ENCODE measurements around the gene ZNF710. TPM values are rescaled to one million over a fixed set of nuclear protein-coding genes. Genes with fewer than 3 reads are reported as not detected.

The ZNF710 gene
- total and polyA plus RNA-seq, 2 experiments from 2014 or later: 7.8 to 22.2 TPM

GRCh38 chr15:90044191-90044590 is 43.1 kb downstream of the ZNF710 start:
- Histone ChIP-seq H3K4me1 (ENCODE audit: low read depth) (peaks cover 18% of the 10 kb centered on the region), H3K27ac (no peak overlapping the region), H3K9me3 (ENCODE audit: low read depth) (no peaks in the 10 kb centered on the region), H3K27me3 (no peaks in the 10 kb centered on the region), H3K36me3 (no peaks in the 10 kb centered on the region), H3K4me3 (no peak overlapping the region)
- TF ChIP-seq CTCF (IDR thresholded peaks at IDR 0.05; ENCODE audit: low read depth, low read length): no peak
- no peak for DNase-seq (ENCODE audit: low read depth in 1 of 2, low spot score in 1 of 2)

- TF ChIP-seq CTCF (IDR thresholded peaks at IDR 0.05; ENCODE audit: low read depth, low read length): no peak
- no peak for DNase-seq (ENCODE audit: low read depth in 1 of 2, low spot score in 1 of 2)
- H3K27ac ChIP-seq: no peak overlapping the region
- peaks cover 18% of the 10 kb centered on the region for H3K4me1 ChIP-seq (ENCODE audit: low read depth)
- no peaks in the 10 kb centered on the region for H3K36me3 ChIP-seq
- no peak overlapping the region for H3K4me3 ChIP-seq
- H3K27me3 ChIP-seq: no peaks in the 10 kb centered on the region
- H3K9me3 ChIP-seq (ENCODE audit: low read depth): no peaks in the 10 kb centered on the region
Observed at GRCh38 chr15:90044916-90045371, 43.8 kb downstream of the ZNF710 start.

GRCh38 chr15:90046289-90046688 is 45.2 kb downstream of the ZNF710 start:
- no peak for TF ChIP-seq CTCF (IDR thresholded peaks at IDR 0.05; ENCODE audit: low read depth, low read length)
- DNase-seq (ENCODE audit: low read depth in 1 of 2, low spot score in 1 of 2): no peak
- H3K36me3 ChIP-seq: no peaks in the 10 kb centered on the region
- no peaks in the 10 kb centered on the region for H3K27me3 ChIP-seq
- no peak overlapping the region for H3K27ac ChIP-seq
- no peak overlapping the region for H3K4me3 ChIP-seq
- H3K4me1 ChIP-seq (ENCODE audit: low read depth): peaks cover 18% of the 10 kb centered on the region
- no peaks in the 10 kb centered on the region for H3K9me3 ChIP-seq (ENCODE audit: low read depth)

- peaks cover 18% of the 10 kb centered on the region for H3K4me1 ChIP-seq (ENCODE audit: low read depth)
- H3K36me3 ChIP-seq: no peaks in the 10 kb centered on the region
- TF ChIP-seq CTCF (IDR thresholded peaks at IDR 0.05; ENCODE audit: low read depth, low read length): no peak
- H3K9me3 ChIP-seq (ENCODE audit: low read depth): no peaks in the 10 kb centered on the region
- no peak overlapping the region for H3K4me3 ChIP-seq
- no peak overlapping the region for H3K27ac ChIP-seq
- H3K27me3 ChIP-seq: no peaks in the 10 kb centered on the region
- DNase-seq (ENCODE audit: low read depth in 1 of 2, low spot score in 1 of 2): peak in 1 of 2 donors; percentile 44
Observed at GRCh38 chr15:90046911-90047392, 45.8 kb downstream of the ZNF710 start.

- TF ChIP-seq CTCF (IDR thresholded peaks at IDR 0.05; ENCODE audit: low read depth, low read length): no peak
- no peak for DNase-seq (ENCODE audit: low read depth in 1 of 2, low spot score in 1 of 2)
- H3K4me1 ChIP-seq (ENCODE audit: low read depth): peaks cover 18% of the 10 kb centered on the region
Observed at GRCh38 chr15:90047956-90048575, 46.9 kb downstream of the ZNF710 start.

More at GRCh38 chr15:90047956-90048575, 46.9 kb downstream of the ZNF710 start:
- H3K27me3 ChIP-seq: no peaks in the 10 kb centered on the region
- no peaks in the 10 kb centered on the region for H3K36me3 ChIP-seq
- no peaks in the 10 kb centered on the region for H3K9me3 ChIP-seq (ENCODE audit: low read depth)
- no peak overlapping the region for H3K4me3 ChIP-seq
- no peak overlapping the region for H3K27ac ChIP-seq

Measured in cardiac muscle cell (in vitro differentiated cells and primary cell).